HEK293 (cell line): ENCODE results near the gene CLASP1.

Source experiments
- CTCF ChIA-PET: fragments of 350-600 bp; formaldehyde crosslinking; extraction: SDS; loops from one replicate; lab custom pipeline; 2021; ENCODE audit warnings: antibody characterized with exemption; lab: Yijun Ruan, JAX
- POLR2A ChIA-PET: fragments of 300-600 bp; formaldehyde crosslinking; extraction: SDS; loops from one replicate; lab custom pipeline; 2020; ENCODE audit warnings: antibody characterized with exemption, inconsistent platforms; lab: Yijun Ruan, JAX
- H3K27ac ChIP-seq: fragments of 200-500 bp; sonication (Bioruptor generic); 2 replicates; pipeline ENCODE4 v1.5.1; 2014; ENCODE audit warnings: low read depth, low read length, control low read depth, inconsistent platforms; ENCODE audit errors: extremely low read depth
- H3K36me3 ChIP-seq, 2 experiments: fragments of 200-500 bp in 1 of 2; sonication (Bioruptor generic) in 1 of 2; 1 replicate in 1 of 2; 2 replicates in 1 of 2; pipeline ENCODE4 v1.5.1; 2014 to 2017; ENCODE audit warnings: inconsistent platforms in 2 of 2, low read length in 2 of 2; ENCODE audit not compliant: control insufficient read depth in 2 of 2, insufficient read depth in 1 of 2
- H3K4me1 ChIP-seq: fragments of 200-500 bp; sonication (Bioruptor generic); 2 replicates; pipeline ENCODE4 v1.5.1; 2014; ENCODE audit warnings: mild to moderate bottlenecking, low read length, inconsistent platforms; ENCODE audit not compliant: control insufficient read depth, insufficient read depth
- H3K4me3 ChIP-seq: 2 replicates; pipeline ENCODE4 v1.5.1; 2011; ENCODE audit warnings: low read depth, mild to moderate bottlenecking, control low read depth, low read length, moderate library complexity
- H3K9me3 ChIP-seq: fragments of 200-500 bp; sonication (Bioruptor generic); 2 replicates; pipeline ENCODE4 v1.5.1; 2014; ENCODE audit warnings: low read depth, low read length, inconsistent platforms; ENCODE audit not compliant: control insufficient read depth, insufficient read depth
- BCL11A ChIP-seq: fragments of 450-650 bp; formaldehyde crosslinking; IDR thresholded peaks from 2 replicates; pipeline ENCODE4 v1.5.1; 2016; ENCODE audit warnings: low read depth, missing biosample characterization, missing genetic modification characterization
- HOXD13 ChIP-seq: sonication (generic); formaldehyde crosslinking; IDR thresholded peaks from 2 replicates; pipeline ENCODE4 v1.8.0; 2022; ENCODE audit warnings: missing genetic modification reagents, borderline replicate concordance
- MZF1 ChIP-seq: fragments of 450-650 bp; formaldehyde crosslinking; IDR thresholded peaks from 2 replicates; pipeline ENCODE4 v1.5.1; 2017; ENCODE audit warnings: missing biosample characterization, missing genetic modification characterization, borderline replicate concordance
- REPIN1 ChIP-seq: fragments of 450-650 bp; formaldehyde crosslinking; IDR thresholded peaks from 2 replicates; pipeline ENCODE4 v1.5.1; 2017; ENCODE audit warnings: missing biosample characterization, missing genetic modification characterization, low read depth
- REST ChIP-seq: fragments of 450-650 bp; formaldehyde crosslinking; IDR thresholded peaks from 2 replicates; pipeline ENCODE4 v1.5.1; 2016; ENCODE audit warnings: missing biosample characterization, missing genetic modification characterization
- SCRT1 ChIP-seq: fragments of 450-650 bp; formaldehyde crosslinking; IDR thresholded peaks from 2 replicates; pipeline ENCODE4 v1.5.1; 2016; ENCODE audit warnings: missing biosample characterization, missing genetic modification characterization, borderline replicate concordance
- ZBTB26 ChIP-seq: fragments of 450-650 bp; formaldehyde crosslinking; optimal IDR thresholded peaks from 2 replicates; pipeline ENCODE3; 2016; ENCODE audit warnings: missing biosample characterization, mild to moderate bottlenecking, missing genetic modification characterization
- ZBTB48 ChIP-seq: fragments of 450-650 bp; formaldehyde crosslinking; IDR thresholded peaks from 2 replicates; pipeline ENCODE4 v1.5.1; 2016; ENCODE audit warnings: missing biosample characterization, missing genetic modification characterization
- ZBTB49 ChIP-seq: fragments of 450-650 bp; formaldehyde crosslinking; IDR thresholded peaks from 2 replicates; pipeline ENCODE4 v1.5.1; 2016; ENCODE audit warnings: missing biosample characterization, missing genetic modification characterization, low read depth
- ZEB2 ChIP-seq: fragments of 450-650 bp; formaldehyde crosslinking; IDR thresholded peaks from 2 replicates; pipeline ENCODE4 v1.5.1; 2016; ENCODE audit warnings: missing biosample characterization, missing genetic modification characterization
- ZNF132 ChIP-seq: fragments of 450-650 bp; formaldehyde crosslinking; IDR thresholded peaks from 2 replicates; pipeline ENCODE4 v1.5.1; 2017; ENCODE audit warnings: missing biosample characterization, missing genetic modification characterization, borderline replicate concordance
- ZNF146 ChIP-seq: fragments of 450-650 bp; formaldehyde crosslinking; IDR thresholded peaks from 2 replicates; pipeline ENCODE4 v1.5.1; 2016; ENCODE audit warnings: missing biosample characterization, missing genetic modification characterization
- ZNF239 ChIP-seq: fragments of 450-650 bp; formaldehyde crosslinking; IDR thresholded peaks from 2 replicates; pipeline ENCODE4 v1.5.1; 2016; ENCODE audit warnings: missing biosample characterization, missing genetic modification characterization
- ZNF302 ChIP-seq: fragments of 450-650 bp; formaldehyde crosslinking; IDR thresholded peaks from 2 replicates; pipeline ENCODE4 v1.5.1; 2016; ENCODE audit warnings: missing biosample characterization, missing genetic modification characterization, low read depth
- ZNF423 ChIP-seq: fragments of 450-650 bp; formaldehyde crosslinking; IDR thresholded peaks from 2 replicates; pipeline ENCODE4 v1.5.1; 2016; ENCODE audit warnings: missing biosample characterization, missing genetic modification characterization
- ZNF501 ChIP-seq: fragments of 450-650 bp; formaldehyde crosslinking; IDR thresholded peaks from 2 replicates; pipeline ENCODE4 v1.5.1; 2016; ENCODE audit warnings: missing biosample characterization, missing genetic modification characterization
- ZNF518A ChIP-seq: fragments of 450-650 bp; formaldehyde crosslinking; conservative IDR thresholded peaks from 2 replicates; pipeline ENCODE4 v1.5.1; 2016; ENCODE audit warnings: low read depth, missing biosample characterization, missing genetic modification characterization
- ZNF664 ChIP-seq: fragments of 450-650 bp; formaldehyde crosslinking; IDR thresholded peaks from 2 replicates; pipeline ENCODE4 v1.5.1; 2016; ENCODE audit warnings: missing biosample characterization, missing genetic modification characterization
- ZNF704 ChIP-seq: fragments of 450-650 bp; formaldehyde crosslinking; IDR thresholded peaks from 2 replicates; pipeline ENCODE4 v1.5.1; 2016; ENCODE audit warnings: missing biosample characterization, missing genetic modification characterization
- ZNF791 ChIP-seq: fragments of 450-650 bp; formaldehyde crosslinking; IDR thresholded peaks from 2 replicates; pipeline ENCODE4 v1.5.1; 2016; ENCODE audit warnings: missing biosample characterization, missing genetic modification characterization

CLASP1 gene

GRCh38 chr2:121334581-121335293 lies 314.5 kb downstream of the CLASP1 start:
- H3K36me3 ChIP-seq: peaks cover 3 to 17% of the 10 kb centered on the region in 2 experiments; a peak in 2 of 3 replicates
- H3K9me3 ChIP-seq: no peaks in the 10 kb centered on the region
- H3K4me1 ChIP-seq: no peaks in the 10 kb centered on the region
- no peak overlapping the region for H3K4me3 ChIP-seq
- TF ChIP-seq ZNF791 (tag by site-specific recombination) (no peak), ZNF423 (tag by site-specific recombination) (no peak), ZNF501 (tag by site-specific recombination) (no peak), ZNF664 (tag by site-specific recombination) (no peak), REST (tag by site-specific recombination) (no peak), MZF1 (tag by site-specific recombination) (no peak), ZNF132 (tag by site-specific recombination) (no peak), ZNF704 (no peak), HOXD13 (no peak), SCRT1 (tag by site-specific recombination) (no peak), REPIN1 (no peak), ZNF146 (tag by site-specific recombination) (no peak), BCL11A (tag by site-specific recombination) (no peak), ZBTB48 (no peak), ZNF302 (tag by site-specific recombination) (no peak), ZBTB49 (tag by site-specific recombination) (no peak)
- TF ChIP-seq, all 188 proteins: peak for 0
- ChIA-PET POLR2A (no interaction called here), CTCF (interaction anchor here (0.5 to 1.5 kb wide), 6 partner anchors 21 to 239 kb away, joined by 3 to 8 read pairs (median 3); no protein-coding TSS in a partner anchor)
- no peak overlapping the region for H3K27ac ChIP-seq

GRCh38 chr2:121333834-121334558 lies 315.3 kb downstream of the CLASP1 start:
- Histone ChIP-seq H3K36me3 (peaks cover 1 to 10% of the 10 kb centered on the region in 2 experiments; a peak in 2 of 3 replicates), H3K4me1 (no peaks in the 10 kb centered on the region), H3K27ac (no peak overlapping the region), H3K9me3 (no peaks in the 10 kb centered on the region), H3K4me3 (no peak overlapping the region)
- POLR2A ChIA-PET: no interaction called here
- CTCF ChIA-PET: interaction anchor here (0.5 to 1.5 kb wide), 6 partner anchors 22 to 239 kb away, joined by 3 to 8 read pairs (median 3); no protein-coding TSS in a partner anchor
- TF ChIP-seq ZNF239 (tag by site-specific recombination): no peak
- no peak for TF ChIP-seq ZBTB26 (tag by site-specific recombination)
- no peak for TF ChIP-seq ZBTB48
- no peak for TF ChIP-seq ZNF518A
- no peak for TF ChIP-seq ZEB2 (tag by site-specific recombination)
